ELF-1 (cell line): ENCODE measurements around the gene PPP2CA.
"Not testable (repeated sequence)": the region's sequence is repeated elsewhere in the genome, so short reads cannot be mapped to it uniquely, and the experiment has no call there.

Source experiments
- DNase-seq: peaks from one replicate; pipeline ENCODE4 v3.0.0-alpha.2; 2016; ENCODE audit warnings: low read depth, low spot score

Gene PPP2CA

DNA sequence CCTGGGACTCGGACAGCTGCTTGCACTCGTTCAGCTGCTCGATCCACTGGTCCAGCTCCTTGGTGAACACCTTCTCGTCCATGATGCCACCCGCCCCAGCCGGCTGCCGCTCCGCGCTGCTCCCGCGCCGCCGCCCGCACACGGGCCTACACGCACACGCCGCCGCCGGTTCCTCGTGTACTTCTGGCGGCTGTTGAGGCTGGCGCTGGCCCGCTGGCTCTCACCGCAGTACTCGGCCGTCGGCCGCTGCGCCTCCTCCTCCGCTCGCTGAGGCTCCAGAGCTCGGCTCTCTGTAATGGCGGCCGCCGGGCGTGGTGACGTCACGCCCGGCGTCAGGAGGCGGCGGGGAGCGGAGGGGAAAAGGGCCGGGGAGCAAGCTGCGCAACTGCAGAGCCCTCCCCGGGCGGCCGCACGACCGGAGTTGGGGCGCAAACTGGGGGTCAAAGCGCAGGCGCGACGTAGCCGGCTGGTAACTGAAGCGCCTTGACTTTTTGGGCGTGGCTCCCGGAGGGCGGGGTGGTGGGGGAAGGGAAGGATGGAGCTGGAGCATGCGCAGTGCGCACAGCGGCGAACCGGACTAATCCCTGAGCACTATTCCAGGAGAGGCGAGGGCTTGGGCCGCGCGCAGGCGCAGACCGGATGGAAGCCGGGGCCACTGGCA is at the start of gene PPP2CA:
Gene PPP2CA (minus strand): TSS at position 294 of the 661 bp plus-strand sequence. CDS start 212 bp downstream, at position 82.
- peak; percentile 99 for DNase-seq

GRCh38 chr5:134273642-134274395 is 47.9 kb upstream of the PPP2CA start:
- DNase-seq = no peak

DNA sequence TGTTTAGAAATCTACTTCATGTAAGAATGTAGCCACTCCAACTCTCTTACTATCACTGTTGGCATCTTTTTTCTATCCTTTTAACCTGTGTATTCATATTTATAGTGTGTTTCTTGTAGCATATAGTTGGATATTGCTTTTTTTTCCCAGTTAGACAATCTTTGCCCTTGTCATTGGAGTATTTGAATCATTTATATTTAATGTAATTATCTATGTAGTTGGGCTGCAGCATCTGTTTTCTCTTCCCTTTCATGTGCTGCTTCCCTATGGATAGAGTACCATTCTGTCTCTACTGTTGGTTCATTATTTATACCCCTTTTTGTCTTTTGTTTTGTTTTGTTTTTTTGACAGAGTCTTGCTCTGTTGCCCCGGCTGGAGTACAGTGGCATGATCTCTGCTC is 45.2 kb upstream of the PPP2CA start:
- no peak for DNase-seq

DNA sequence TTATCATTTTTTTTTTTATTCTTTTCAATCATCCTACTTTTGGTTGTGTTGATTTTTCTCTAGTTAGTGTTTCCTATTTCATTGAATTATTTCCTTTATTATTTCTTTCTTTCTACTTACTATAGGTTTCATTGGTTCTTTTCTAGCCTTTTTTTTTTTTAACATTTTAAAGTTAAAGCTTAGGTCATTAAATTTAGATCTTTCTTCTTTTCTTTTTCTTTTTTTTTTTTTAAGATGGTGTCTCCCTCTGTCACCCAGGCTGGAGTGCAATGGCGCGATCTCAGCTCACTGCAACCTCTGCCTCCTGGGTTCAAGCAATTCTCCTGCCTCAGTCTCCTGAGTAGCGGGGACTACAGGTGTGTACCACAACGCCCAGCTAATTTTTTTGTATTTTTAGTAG is 43.0 kb upstream of the PPP2CA start:
- no peak for DNase-seq

DNA sequence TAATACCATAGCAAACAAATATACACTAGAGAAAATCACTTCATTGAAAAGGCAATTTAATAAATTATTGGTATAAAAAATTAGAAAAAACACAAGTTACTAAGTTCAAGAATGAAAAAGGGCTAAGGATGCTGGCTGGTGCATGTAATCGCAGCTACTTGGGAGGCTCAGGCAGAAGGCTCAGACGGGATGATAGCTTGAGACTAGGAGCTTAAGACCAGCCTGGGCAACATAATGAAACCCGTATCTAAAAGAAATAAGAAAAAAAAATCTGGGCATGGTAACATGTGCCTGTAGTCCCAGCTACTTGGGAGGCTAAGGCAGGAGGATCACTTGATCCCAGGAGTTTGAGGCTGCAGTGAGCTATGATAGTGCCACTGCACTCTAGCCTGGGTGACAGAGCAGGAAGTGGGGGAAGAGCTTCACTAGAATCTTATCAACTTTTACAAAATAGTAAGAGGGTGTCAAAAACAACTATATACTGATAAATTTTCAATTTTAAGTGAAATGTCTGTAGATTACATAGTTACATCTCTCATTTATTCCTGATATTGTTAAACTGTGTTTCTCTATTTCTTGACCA is 42.2 kb upstream of the PPP2CA start:
- no peak for DNase-seq

- no peak for DNase-seq
These were observed 41.6 kb upstream of the PPP2CA start for GRCh38 chr5:134267366-134268018.

- no peak for DNase-seq
These were observed 37.9 kb upstream of the PPP2CA start for GRCh38 chr5:134263801-134264200.

GRCh38 chr5:134262629-134263028 is 36.8 kb upstream of the PPP2CA start:
- DNase-seq = peak; percentile 53

DNA sequence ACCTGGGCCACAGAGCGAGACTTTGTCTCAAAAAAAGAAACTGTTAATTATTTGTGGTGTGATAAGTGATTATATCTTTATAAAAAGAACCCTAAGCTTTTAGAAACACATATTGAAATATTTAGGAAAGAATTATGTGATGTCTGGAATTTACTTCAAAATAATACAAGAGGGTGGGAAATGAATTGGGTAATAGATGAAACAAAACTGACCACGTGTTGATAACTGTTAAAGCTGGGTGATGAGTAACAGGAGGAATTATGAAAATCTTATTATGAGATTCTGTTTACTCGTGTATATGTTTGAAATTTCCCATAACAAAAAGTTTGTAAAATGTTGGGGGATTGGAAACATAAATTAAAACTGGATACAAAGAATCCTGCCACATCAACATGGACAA is 33.0 kb upstream of the PPP2CA start:
- DNase-seq = no peak

- DNase-seq = no peak
These were observed 31.3 kb upstream of the PPP2CA start for GRCh38 chr5:134257176-134257575.

DNA sequence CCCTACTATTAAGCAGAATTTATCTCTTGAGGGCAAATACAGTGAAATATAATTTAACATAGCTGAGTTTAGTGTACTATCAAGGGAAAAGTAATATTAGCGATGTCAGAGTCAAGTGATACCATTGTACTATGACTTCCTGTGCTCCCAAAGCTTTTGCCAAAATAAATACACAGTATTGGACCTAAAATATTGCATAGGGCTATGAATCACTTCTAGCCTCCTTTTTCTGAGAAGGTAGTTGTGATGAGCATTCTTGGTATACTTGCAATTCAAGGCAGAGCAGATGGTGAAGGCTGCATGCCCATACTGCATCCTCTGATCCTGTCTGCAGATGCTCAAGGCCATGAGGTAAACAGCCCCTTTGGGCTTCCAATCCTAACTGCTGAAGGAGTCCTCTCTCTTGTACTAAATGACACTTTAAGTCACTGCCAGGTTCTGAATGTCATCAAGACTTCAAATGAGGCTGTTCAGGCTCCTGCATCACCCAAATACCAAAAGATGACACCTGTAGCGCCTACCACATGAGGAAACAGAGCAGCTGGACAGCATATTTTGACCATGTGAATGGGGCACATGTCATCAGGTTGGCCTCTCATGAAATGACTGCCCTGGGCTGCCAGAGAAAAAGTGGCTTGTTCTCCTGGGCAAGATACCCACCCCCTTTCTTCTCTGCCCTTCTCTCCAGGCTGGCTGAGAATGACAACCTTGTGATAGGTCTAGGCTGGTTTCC is 29.7 kb upstream of the PPP2CA start:
- no peak for DNase-seq

DNA sequence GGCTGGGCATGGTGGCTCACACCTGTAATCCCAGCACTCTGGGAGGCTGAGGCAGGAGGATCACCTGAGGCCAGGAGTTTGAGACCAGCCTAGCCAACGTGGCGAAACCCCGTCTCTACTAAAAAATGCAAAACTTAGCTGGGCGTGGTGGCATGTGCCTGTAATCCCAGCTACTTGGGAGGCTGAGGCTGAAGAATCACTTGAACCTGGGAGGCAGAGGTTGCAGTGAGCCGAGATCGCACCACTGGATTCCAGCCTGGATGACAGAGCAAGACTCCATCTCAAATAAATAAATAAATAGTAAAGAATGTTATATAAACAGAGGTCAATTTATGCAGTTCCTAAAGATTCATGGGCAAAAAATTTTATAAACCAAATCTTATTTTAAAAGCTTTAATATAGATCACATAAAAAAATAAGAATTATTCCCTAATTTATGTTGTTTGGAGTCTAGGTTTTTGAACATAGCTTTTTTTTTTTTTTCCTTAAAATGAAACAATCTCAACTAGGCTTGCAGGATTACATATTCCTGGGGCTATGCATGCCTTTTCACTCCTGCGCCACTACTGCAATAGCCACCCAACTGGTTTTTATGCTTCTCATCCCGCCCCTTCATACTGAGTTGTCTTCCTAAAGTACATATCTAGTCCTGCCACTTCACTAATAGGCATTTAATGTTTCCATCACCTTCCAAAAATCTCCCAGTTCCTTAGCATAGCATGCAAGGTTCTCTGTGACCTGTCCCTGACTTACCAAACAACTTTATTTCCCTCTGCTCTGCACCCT is 27.7 kb upstream of the PPP2CA start:
- not testable (repeated sequence) for DNase-seq

DNA sequence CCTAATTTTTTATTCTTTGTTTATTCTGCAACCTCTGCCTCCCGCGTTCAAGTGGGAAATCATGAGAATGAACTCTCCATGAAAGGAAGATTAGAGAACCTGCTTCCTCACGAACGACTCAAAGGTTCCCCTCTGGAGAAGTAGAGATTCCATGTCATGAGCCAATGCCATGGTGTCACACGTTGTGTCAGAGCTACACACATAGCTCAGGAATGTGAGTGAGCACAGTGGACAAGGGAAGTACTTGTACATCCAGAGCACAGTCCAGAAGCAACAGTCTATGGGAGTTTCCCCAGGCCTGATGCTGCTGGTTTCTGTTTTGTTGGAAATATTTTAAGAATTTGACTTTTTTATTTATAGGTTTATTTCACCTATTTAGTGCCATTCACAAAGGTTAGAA is 26.8 kb upstream of the PPP2CA start:
- DNase-seq = no peak

GRCh38 chr5:134250949-134251348 is 25.1 kb upstream of the PPP2CA start:
- no peak for DNase-seq

DNA sequence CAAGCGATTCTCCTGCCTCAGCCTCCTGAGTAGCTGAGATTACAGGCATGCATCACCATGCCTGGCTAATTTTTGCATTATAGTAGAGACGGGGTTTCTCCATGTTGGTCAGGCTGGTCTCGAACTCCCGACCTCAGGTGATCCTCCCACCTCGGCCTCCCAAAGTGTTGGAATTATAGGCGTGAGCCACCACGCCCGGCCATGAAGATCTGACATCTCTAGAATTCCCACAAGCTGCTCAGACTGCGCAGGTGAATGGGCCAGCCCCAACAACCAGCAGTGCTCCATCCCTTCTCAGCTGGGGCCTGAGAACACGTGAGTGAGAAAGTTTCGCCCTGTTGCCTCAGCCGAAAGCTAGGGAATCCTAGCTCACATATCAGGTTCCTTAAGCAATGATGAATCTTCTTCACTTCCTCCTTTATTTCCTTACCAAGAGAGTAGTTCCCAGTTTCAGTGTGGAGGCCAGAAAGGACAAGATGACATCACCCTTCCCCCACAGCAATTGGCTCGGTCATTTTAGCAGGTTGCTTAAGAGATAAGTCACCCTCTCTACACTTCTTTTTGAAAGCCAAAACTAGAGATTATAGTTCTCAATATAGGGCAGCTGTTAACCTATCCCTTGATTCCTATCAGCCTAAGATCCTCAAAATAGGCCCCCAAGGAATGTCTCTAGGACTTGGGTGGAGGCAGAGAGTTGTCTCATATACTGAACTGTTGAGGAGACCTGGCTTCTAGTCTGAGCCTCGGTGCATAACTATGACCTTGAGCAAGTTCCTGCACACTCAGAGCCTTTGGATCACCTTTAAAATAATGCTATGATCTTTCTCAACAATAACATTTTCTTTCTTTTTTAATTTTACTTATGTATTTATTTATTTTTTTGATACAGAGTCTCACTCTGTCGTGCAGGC is 23.9 kb upstream of the PPP2CA start:
- no peak for DNase-seq

DNA sequence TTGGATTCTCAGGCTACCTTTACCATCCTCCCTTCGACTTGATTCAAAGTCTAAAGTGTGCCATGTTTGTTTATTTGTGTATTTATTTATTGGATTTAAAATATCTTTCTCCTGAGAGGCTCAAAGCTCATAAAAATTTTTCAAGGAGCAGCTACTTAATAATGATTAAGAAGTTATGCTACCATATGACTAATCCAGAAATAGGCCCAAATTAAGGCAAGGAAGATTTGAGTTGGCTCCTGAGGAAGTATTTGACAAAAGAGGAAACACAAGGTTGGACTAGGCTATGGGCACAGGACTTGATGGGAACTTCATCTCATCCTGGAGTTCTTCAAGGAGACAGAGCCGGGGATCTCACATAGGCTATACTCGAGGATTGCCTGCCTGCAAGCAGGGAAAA is 22.4 kb upstream of the PPP2CA start:
- no peak for DNase-seq

DNA sequence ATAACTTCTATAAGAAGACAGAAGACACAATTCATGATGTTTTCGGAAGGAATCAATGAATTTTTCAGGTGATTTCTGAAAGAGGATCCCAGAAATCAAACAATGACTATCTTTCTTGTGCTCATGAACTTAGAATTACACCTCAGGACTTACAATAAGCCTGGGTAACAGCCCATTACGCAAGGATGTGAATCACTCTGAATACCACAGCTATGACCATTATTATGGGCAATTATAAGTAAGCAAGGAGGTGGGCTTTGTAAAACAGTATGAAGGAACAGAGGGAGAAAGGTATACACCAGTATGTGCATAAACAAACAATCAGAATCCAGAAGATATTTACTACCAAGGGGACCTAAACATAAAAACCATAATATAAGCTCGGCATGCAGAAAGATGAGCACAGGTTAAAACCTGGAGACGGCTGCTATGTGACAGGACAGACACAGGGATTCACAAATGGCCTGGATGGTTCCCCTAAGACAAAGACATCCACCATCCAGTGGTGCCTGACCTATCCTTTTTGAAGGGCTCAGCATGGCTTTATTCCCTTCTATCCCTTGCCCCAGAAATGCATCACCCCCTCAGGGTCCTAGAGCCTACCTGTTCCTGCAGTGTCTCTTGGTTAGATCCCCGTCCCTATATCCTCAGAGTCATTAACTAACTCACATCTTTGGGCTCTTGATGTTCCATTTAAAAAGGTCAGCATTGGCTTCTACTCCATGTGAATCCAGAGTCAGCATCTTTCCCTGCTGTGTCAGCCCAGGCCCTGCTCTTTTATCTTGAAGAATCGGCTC is 21.8 kb upstream of the PPP2CA start:
- peak; percentile 33 for DNase-seq

- peak; percentile 44 for DNase-seq
These were observed 21.0 kb upstream of the PPP2CA start for GRCh38 chr5:134246771-134247427.
